GM19397 (cell line): ENCODE data around the gene SNED1.

Source experiments
- ATAC-seq: cut with Tn5 transposase; IDR thresholded peaks from one replicate; pipeline ENCODE4 v1.9.1; 2021; ENCODE audit warnings: mild to moderate bottlenecking, moderate library complexity; ENCODE audit not compliant: unreplicated experiment

Gene SNED1

GRCh38 chr2:241066171-241066892 is 67.9 kb downstream of the SNED1 start:
- ATAC-seq = no peak

- no peak for ATAC-seq
Measured at GRCh38 chr2:241066893-241067341, 68.5 kb downstream of the SNED1 start.

- no peak for ATAC-seq
Measured at GRCh38 chr2:241067501-241068135, 69.2 kb downstream of the SNED1 start.

GRCh38 chr2:241068136-241068941 is 69.9 kb downstream of the SNED1 start:
- no peak for ATAC-seq

- no peak for ATAC-seq
Measured at GRCh38 chr2:241068942-241069810, 70.8 kb downstream of the SNED1 start.

GRCh38 chr2:241069821-241070281 is 71.4 kb downstream of the SNED1 start:
- ATAC-seq = no peak

GRCh38 chr2:241070361-241070760 is 71.9 kb downstream of the SNED1 start:
- ATAC-seq = no peak

- ATAC-seq = no peak
Measured at GRCh38 chr2:241070811-241071676, 72.6 kb downstream of the SNED1 start.

GRCh38 chr2:241071677-241072111 is 73.3 kb downstream of the SNED1 start:
- no peak for ATAC-seq

GRCh38 chr2:241072151-241072550 is 73.7 kb downstream of the SNED1 start:
- ATAC-seq = no peak

- no peak for ATAC-seq
Measured at GRCh38 chr2:241072553-241073165, 74.2 kb downstream of the SNED1 start.

- no peak for ATAC-seq
Measured at GRCh38 chr2:241073166-241074064, 75.0 kb downstream of the SNED1 start.

- ATAC-seq = no peak
Measured at GRCh38 chr2:241074065-241074818, 75.8 kb downstream of the SNED1 start.

GRCh38 chr2:241074901-241075540 is 76.6 kb downstream of the SNED1 start:
- no peak for ATAC-seq

GRCh38 chr2:241080405-241081189 is 82.2 kb downstream of the SNED1 start:
- ATAC-seq = no peak

- ATAC-seq = no peak
Measured at GRCh38 chr2:241081190-241081642, 82.8 kb downstream of the SNED1 start.
